ENCODE results near the gene POLR2E. TPM values are rescaled to one million over a fixed set of nuclear protein-coding genes. Genes with fewer than 3 reads are reported as not detected.

POLR2E gene
- total RNA-seq, 1 experiment from 2014 or later: 128 TPM

GRCh38 chr19:1065606-1066109 is 29.5 kb downstream of the POLR2E start:
- no peak for DNase-seq (ENCODE audit: low read depth)

- peak; percentile 66 for DNase-seq (ENCODE audit: low read depth)
These were observed 30.2 kb downstream of the POLR2E start for GRCh38 chr19:1064661-1065605.

- no peak for DNase-seq (ENCODE audit: low read depth)
These were observed 31.1 kb downstream of the POLR2E start for GRCh38 chr19:1063909-1064660.

- DNase-seq (ENCODE audit: low read depth): no peak
These were observed 31.9 kb downstream of the POLR2E start for GRCh38 chr19:1063030-1063908.

- no peak for DNase-seq (ENCODE audit: low read depth)
These were observed 32.7 kb downstream of the POLR2E start for GRCh38 chr19:1062387-1063029.

GRCh38 chr19:1061987-1062386 is 33.2 kb downstream of the POLR2E start:
- DNase-seq (ENCODE audit: low read depth): no peak

GRCh38 chr19:1060689-1061088 is 34.5 kb downstream of the POLR2E start:
- DNase-seq (ENCODE audit: low read depth): no peak

GRCh38 chr19:1058112-1058511 is 37.1 kb downstream of the POLR2E start:
- no peak for DNase-seq (ENCODE audit: low read depth)

GRCh38 chr19:1057176-1057855 is 37.9 kb downstream of the POLR2E start:
- peak; percentile 66 for DNase-seq (ENCODE audit: low read depth)

GRCh38 chr19:1055886-1056620 is 39.1 kb downstream of the POLR2E start:
- no peak for DNase-seq (ENCODE audit: low read depth)

GRCh38 chr19:1055028-1055425 is 40.1 kb downstream of the POLR2E start:
- no peak for DNase-seq (ENCODE audit: low read depth)

GRCh38 chr19:1054102-1055027 is 40.8 kb downstream of the POLR2E start:
- no peak for DNase-seq (ENCODE audit: low read depth)

GRCh38 chr19:1053176-1054101 is 41.7 kb downstream of the POLR2E start:
- DNase-seq (ENCODE audit: low read depth): no peak

GRCh38 chr19:1052349-1052975 is 42.7 kb downstream of the POLR2E start:
- no peak for DNase-seq (ENCODE audit: low read depth)

GRCh38 chr19:1051791-1052190 is 43.4 kb downstream of the POLR2E start:
- DNase-seq (ENCODE audit: low read depth): no peak

- DNase-seq (ENCODE audit: low read depth): no peak
These were observed 44.0 kb downstream of the POLR2E start for GRCh38 chr19:1050989-1051788.

Data from RPMI7951 (cell line).